H1 (cell line): Measurements from ENCODE around the gene HIGD2A. TPM values are rescaled to one million over a fixed set of nuclear protein-coding genes. Genes with fewer than 3 reads are reported as not detected.

Experiments used
- RBBP5 ChIP-seq: IDR thresholded peaks from 2 replicates; pipeline ENCODE4 v1.7.1; 2012; ENCODE audit warnings: low read depth, mild to moderate bottlenecking, inconsistent platforms, low read length, moderate library complexity, borderline replicate concordance
- SP1 ChIP-seq: IDR thresholded peaks from 2 replicates; pipeline ENCODE4 v1.6.1; 2011; ENCODE audit warnings: low read depth, low read length
- polyA plus RNA-seq, 7 experiments: library from polyadenylated mRNA; depleted of rRNA in 3 of 7; stranded (reverse) in 5 of 7; unstranded in 2 of 7; fragments of >200 nt in 5 of 7; fragments of 200-250 nt in 2 of 7; gene quantifications; 1 replicate in 5 of 7; 2 replicates in 1 of 7; 4 replicates in 1 of 7; pipeline versions ENCODE4 v1.2.1 to v1.2.3, GENCODE V29; 2011 to 2013; ENCODE audit warnings: missing spikeins in 2 of 7, mixed read lengths in 2 of 7
- total RNA-seq: library from RNA; stranded (reverse); fragmentation: NEBNext Ultra II Directional; extraction: Animal tissue kit (Norgen Biotek cat#: 25700); gene quantifications from 2 replicates; pipeline ENCODE4 v1.2.1, GENCODE V29; 2021

HIGD2A gene
- total and polyA plus RNA-seq, 2 of the 8 experiments (the other 6 are each of a cell fraction or from before 2014, with no cell fraction given), result 95.5 to 264 TPM

GRCh38 chr5:176389135-176390123 is 878 bp downstream of the HIGD2A start (continued):
- TF ChIP-seq SP1 (0 out of 2 replicates have a peak, but pooled peaks have one; percentile 1), RBBP5 (0 out of 2 replicates have a peak, but pooled peaks have one; percentile 19)
